Inferior parietal cortex (tissue), 1 donor: ENCODE results near the gene MARVELD1.

ENCODE experiments used
- DNase-seq: peaks from one replicate; pipeline ENCODE4 v3.0.0-alpha.2; 2016; ENCODE audit errors: extremely low spot score

MARVELD1 gene

DNA sequence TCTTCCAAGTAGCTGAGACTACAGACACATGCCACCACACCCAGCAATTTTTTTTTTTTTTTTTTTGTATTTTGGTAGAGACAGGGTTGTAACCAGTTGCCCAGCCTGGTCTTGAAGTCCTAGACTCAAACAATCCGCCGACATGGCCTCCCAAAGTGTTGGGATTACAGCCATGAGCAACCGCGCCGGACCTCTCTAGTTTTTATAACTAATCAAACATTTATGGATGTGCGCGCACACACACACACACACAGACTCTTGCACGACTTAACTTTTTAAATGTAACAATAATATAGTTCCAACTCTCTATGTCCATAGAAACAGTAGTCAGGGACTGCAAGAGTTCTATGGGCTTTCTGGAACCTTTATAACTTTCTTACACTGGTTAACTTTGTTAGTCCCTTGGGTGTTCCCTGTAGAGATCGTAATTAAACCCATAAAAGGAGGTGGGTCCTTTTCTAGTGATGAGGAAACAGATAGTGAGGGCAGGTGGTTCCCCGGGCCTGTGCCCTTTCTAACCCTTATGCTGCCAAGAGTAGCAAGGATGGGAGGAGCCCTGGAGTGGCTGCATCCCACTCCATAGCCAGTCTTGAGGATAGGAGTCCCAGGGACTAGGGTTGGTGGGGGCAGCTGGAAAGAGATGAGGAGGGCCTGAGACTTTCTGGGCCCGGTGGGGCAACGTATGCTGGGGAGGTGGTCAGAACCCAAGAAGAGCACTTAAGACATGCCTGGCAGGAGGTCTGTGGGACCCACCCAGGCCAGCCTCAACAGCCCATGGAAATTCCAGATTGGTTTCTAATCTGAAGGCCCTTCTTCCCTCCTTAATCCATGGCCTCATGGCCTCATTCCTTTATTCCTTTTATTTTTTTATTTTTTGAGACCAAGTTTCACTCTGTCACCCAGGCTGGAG, 8.6 kb downstream of the MARVELD1 start:
- DNase-seq: no peak

DNA sequence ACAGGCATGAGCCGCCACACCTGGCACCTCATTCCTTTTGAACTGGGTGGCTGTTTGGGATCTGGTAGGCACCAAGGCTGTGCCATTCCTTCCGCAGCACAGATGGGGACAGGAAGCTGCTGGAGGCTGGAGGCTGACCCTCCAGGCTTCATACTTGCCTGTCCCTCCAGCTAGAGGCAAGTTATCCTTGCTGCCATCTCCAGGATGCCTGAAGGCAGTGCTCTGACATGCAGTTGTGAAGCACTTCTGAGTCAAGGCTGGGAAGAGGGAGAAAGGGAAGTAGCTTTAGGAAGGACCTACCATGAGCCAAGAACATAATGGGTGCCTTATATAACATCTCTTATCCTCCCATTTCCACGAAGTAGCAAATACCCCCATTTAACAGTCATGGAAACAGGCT, 9.5 kb downstream of the MARVELD1 start:
- DNase-seq: no peak

GRCh38 chr10:97724341-97724941, 10.9 kb downstream of the MARVELD1 start:
- DNase-seq: no peak

DNA sequence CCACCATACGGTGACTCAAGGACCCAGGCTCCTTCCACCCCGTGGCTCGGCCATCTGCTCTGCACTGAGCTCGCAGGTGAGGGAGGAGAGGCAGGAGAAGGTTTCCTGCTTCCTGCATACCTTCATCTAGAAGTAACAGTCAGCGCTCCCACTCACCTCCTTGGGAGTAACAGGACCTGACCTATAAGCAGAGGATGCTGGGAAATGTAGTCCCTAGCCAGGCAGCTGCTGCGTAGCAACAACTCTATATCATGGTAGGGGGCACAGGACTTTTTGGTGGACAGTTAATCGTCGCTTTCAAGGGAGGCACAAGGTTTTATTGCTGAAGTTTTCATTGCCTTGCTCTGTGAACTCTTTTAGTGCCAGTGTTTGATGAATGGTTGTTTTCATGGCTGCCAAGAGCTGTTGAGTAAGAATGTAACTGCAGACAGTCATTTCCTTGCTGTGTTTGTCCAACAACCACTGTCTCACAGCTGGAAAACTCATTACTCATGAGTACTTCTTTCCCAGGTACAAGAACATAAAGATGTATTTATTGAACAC, 13.2 kb downstream of the MARVELD1 start:
- DNase-seq: no peak

DNA sequence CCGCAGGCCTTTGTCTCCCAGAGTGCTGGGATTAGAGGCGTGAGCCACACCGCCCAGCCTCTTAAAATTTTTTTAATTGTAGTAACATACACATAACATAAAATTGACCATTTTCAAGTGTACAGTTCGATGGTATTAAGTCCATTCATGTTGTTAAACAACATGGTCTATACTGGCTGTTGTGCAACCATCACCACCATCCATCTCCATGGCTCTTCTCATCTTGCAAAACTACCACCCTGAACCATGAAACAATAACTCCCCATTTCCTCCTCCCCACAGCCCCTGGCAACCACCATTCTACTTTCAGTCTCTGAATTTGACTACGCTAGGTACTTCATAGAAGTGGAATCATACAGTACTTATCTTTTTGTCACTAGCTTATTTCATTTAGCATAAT, 15.5 kb downstream of the MARVELD1 start:
- no peak for DNase-seq

DNA sequence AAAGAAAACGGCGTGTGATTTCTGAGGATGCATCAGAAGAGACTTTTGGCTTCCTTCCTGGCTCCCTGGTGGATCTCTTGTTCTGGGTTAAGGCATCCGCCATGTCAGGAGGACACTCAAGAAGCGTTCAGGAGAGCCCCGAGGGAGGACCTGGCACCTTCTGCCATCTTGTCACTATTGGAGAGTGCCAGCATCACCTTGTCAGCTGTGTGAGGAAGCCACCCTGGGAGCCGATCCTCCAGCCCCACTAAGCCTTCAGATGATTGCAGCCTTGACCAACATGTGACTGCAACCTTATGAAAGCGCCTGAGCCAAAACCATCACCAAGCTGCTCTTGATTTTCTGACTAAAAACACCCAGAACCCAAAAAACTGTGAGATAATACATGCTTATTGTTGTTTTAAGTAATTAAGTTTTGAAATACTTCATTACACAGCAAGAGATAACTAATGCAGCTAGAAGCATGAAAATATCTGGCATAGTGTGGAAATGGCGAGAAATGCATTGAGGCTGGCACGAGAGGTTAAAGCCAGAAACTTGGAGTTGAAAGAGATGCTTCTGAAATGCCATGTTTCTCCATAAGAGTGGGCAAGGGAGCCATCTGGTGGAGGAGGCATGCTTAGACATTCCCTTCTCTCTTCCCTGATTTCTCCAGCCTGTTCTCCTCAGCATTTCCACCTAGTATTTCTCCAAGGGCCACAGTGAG, 18.0 kb downstream of the MARVELD1 start:
- DNase-seq: peak; percentile 95

GRCh38 chr10:97732052-97732359, 18.5 kb downstream of the MARVELD1 start:
- no peak for DNase-seq

DNA sequence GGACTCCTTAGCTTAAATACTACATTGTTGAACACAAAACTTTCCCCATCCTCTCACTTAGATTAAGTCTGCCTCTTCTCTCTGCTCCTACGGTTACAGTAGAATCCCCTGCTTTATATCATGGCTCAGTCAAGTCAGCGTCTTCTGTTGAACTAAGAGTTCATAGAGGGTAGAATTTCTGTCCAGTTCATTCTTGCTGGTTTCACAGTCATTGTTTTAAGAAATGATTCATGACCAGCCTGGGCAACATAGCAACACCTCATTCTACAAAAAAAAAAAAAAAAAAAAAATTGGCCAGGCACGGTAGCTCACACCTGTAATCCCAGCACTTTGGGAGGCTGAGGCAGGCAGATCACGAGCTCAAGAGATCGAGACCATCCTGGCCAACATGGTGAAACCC, 19.7 kb downstream of the MARVELD1 start:
- no peak for DNase-seq

DNA sequence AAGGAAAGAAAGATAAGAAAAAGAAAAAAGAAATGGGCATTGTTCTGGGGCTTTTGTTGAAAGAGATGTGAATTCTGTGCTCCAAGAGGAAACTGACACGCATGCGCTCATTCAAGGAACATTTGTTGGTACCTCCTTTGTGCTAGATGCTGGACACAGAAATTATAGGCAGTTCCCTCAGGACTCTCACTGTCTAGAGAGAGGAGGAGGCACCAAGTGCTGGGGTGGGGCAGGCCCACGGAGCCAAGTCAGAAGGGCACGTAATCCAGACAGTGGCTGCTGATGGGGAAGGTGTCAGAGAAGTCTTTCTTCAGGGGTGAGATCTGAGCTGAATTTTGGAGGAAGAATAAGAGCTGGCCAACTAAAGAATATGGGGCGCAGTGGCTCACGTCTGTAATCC, 20.5 kb downstream of the MARVELD1 start:
- no peak for DNase-seq

DNA sequence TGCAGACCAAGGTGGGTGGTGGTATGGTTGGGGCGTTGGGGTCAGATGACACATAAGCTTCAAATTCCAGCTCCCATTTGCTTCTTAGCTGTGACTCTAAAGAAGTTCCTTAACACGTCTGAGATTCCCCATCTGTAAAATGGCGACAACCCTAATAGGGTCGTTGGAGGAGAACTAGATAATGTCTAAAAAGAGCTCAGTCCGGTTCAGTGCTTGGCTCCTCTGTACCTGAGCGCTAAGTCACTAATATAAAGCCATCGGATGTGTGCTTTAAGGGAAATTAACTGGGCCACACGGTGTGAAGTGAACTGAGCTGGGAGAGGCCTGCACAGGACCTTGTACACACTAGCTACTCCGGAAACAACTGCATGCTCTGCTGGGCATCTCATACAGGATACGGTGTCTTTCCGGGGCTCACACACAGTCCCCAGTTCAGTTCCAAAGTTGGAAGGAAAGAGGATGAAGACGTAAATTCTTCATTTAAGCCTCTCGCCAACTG, 22.9 kb downstream of the MARVELD1 start:
- no peak for DNase-seq

GRCh38 chr10:97736902-97737769, 23.6 kb downstream of the MARVELD1 start, which contains the start of gene ZFYVE27:
TSS of gene ZFYVE27 (plus strand) at chr10:97737128. CDS start at chr10:97738478, 1,350 bp downstream.
- peak; percentile 93 for DNase-seq

DNA sequence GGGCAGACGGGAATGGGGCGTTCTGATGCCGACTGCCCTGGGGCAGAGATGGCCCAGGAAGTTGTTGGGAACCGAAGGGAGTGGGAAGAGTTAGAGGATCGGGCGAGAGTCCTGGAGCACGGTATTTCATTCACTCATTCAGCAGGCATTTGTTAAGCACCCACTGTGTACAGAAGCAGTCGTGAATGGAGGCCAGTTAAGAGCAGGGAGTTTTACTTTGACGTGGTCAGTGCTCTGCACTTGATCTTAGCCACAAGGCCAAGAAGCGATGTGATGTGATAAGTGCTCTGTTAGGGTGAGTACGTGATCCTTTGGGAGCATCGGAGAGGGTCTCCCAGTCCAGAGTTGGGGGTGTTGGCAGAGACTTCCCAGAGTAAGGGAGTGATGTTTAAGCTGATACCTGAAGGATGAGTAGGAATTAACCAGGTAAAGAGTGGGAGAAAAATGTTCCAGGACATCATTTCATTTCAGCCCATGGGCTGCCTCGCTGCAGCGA, 24.3 kb downstream of the MARVELD1 start:
- no peak for DNase-seq

DNA sequence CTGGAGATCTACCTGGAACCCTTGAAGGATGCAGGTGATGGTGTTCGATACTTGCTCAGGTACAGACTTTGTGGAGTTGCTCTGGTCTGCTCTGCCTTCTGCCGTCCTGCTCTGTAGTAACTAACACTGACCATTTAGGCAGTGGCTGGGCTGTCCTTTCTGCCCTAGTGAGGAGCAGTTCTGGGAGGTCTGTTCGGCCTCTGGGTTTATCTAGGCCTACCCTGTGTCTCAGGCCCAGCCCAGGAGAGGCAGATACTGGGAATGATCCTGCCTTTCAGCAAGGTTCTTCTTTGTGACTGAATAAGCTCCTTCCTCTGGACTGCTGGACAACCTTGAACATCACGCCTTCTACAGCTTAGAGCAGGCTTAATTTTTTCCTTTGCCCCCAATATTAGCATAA, 25.1 kb downstream of the MARVELD1 start:
- DNase-seq: no peak

DNA sequence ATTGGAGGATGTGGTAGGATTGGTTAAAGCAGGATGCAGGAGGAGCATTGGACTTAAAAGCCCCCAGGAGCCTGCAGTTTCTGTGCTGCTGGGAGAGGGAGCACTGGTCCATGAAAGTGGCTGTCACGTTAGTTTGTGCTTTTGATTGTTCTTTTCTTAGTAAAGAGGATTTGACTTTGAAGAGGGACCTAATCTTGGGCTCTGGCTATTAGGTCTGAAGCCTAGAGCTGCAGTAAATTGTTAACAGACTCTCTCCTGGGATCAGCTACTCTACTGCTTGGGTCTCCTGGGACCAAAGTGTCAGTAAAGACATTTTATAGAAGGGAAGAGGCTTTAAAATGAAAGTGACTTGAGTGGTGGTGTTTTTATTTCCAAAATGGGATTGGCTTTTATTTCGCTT, 27.1 kb downstream of the MARVELD1 start:
- no peak for DNase-seq

DNA sequence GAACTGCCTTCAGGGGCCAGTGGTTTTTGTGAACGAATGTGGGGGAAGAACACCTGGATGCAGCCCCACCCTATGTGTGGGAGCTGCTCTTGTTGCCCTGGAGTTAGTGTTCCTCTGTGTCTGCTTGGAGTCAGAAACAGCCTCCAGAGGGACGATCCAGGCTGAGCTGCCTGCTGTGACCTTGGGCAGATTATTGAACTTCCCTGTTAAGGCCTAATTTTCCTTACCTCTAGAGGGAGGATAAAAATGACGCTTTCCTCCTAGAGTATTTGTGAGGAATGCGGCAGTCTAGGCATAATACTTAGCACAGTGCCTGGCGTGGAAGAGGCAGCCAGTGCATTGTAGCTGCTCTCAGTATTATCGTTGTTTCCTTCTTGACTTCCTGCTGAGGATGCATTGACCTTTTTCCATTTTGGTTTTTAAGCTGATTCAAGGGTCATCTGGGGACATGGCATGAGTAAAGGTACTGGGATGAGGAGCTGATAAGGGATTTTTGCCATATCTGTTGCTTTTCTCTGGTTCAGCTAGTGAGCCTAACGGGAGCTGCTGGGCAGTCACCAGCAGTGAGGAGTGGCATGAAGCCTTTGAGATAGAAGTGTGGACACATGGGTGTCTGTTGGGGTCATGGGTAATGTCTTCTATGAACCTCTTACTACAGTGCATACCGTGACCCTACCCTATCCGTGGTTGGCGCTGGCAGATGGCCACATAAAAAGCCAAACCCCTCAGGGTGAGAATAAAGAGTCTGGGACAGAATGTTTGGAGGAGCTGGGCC, 29.8 kb downstream of the MARVELD1 start:
- no peak for DNase-seq

GRCh38 chr10:97744405-97745035, 31.0 kb downstream of the MARVELD1 start:
- no peak for DNase-seq

DNA sequence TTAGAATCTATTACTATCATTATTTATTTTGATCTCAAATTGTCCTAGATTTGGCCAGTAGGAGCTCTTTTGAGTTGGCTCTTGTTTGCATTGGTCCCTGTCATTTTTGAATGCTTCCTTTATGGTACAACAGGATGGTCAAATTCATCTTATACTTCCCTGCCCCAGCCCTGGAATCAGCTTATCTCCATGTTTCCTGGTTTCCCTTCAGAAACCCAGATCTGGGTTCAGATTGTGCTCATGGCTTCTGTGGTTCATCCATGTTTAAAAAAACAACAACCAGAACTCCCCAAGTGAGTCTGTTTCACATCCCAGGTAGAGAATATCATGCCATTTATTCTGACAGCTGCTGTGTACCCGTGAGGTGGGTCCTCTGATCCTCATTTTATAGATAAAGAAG, 34.0 kb downstream of the MARVELD1 start:
- DNase-seq: no peak

GRCh38 chr10:97748116-97748515, 34.6 kb downstream of the MARVELD1 start:
- no peak for DNase-seq

- no peak for DNase-seq
Measured at GRCh38 chr10:97752956-97753355, 39.4 kb downstream of the MARVELD1 start.

DNA sequence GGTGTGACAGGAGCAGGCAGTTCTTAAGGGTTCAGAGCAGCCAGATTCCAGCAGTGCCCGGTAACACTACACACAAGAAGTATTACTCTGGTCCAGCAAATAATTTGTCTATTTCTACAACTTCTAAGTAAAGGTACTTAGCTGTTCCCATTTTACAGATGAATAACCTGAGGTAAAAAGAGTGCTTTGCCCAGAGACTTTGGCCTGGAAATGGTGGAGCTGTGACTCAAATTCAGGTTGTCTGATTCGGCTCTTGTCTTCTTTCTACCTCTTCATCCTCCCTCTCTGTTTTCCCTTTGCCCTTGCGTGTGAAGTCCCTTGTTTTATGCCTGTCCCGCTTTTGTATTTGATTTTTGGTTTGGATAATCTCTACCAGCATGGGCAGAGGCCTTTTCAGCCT, 41.2 kb downstream of the MARVELD1 start:
- DNase-seq: no peak
